HFF-Myc (cell line): Measurements from ENCODE around the gene ZIC4.

ENCODE experiments used
- DNase-seq: peaks from one replicate; pipeline ENCODE4 v3.0.0-alpha.2; 2011; ENCODE audit warnings: low read depth; ENCODE audit errors: extremely low read depth
- H3K4me3 ChIP-seq: replicated peaks from 2 replicates; pipeline ENCODE4 v1.5.1; 2011; ENCODE audit warnings: low read depth, mild to moderate bottlenecking, control low read depth, low read length
- TF ChIP-seq, protein P1 (sequence below): IDR thresholded peaks from 2 replicates; pipeline ENCODE4 v1.5.1; 2012; ENCODE audit warnings: mild to moderate bottlenecking, low read depth, low read length, control low read depth; ENCODE audit errors: missing control alignments

Gene ZIC4

DNA sequence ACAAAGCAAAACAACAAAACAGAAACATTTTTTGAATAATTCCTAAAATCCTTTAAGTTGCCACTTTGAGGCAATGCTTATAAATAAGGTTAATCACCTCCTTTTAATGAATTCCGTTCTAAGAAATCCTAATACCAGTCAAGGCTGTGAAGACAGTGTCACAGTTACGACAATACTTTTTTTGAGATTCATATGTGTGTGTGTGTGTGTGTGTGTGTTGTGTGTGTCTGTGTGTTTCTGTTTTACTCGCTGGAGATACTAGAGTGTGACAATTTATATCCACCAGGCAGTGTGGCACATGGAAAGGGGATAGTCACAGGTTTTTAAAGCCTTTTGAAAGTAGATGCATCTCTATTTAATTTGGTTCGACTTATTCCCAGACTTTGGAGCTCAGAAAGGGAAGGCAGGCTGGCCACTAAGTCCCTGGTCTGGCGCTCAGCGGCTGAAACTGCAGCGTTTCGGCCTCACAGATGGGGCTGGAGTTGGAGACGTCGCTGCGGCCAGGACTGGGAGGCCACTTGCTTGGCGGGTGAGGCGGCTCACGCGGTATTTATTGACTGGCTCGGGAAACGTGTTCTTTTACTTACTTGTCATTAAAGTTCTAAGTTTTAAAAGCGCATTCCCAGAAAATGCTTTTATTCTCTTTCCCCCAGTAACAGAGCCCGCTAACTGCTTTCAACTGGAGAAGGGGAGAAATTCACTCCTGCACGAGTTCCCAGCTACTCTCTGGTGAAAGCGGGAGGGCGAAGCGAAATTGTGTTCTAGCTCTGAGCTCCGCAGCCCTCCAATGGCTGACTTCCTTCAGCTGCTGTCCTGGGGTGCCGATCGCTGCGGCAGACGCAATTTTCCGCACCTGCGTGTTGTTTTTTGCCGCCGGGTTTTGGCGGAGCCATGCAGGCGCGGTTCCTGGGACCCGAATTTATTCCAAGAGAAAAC is 16.5 kb upstream of the ZIC4 start:
- TF ChIP-seq, protein P1, sequence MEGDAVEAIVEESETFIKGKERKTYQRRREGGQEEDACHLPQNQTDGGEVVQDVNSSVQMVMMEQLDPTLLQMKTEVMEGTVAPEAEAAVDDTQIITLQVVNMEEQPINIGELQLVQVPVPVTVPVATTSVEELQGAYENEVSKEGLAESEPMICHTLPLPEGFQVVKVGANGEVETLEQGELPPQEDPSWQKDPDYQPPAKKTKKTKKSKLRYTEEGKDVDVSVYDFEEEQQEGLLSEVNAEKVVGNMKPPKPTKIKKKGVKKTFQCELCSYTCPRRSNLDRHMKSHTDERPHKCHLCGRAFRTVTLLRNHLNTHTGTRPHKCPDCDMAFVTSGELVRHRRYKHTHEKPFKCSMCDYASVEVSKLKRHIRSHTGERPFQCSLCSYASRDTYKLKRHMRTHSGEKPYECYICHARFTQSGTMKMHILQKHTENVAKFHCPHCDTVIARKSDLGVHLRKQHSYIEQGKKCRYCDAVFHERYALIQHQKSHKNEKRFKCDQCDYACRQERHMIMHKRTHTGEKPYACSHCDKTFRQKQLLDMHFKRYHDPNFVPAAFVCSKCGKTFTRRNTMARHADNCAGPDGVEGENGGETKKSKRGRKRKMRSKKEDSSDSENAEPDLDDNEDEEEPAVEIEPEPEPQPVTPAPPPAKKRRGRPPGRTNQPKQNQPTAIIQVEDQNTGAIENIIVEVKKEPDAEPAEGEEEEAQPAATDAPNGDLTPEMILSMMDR = no peak
- no peak for DNase-seq
- no peak overlapping the region for H3K4me3 ChIP-seq

DNA sequence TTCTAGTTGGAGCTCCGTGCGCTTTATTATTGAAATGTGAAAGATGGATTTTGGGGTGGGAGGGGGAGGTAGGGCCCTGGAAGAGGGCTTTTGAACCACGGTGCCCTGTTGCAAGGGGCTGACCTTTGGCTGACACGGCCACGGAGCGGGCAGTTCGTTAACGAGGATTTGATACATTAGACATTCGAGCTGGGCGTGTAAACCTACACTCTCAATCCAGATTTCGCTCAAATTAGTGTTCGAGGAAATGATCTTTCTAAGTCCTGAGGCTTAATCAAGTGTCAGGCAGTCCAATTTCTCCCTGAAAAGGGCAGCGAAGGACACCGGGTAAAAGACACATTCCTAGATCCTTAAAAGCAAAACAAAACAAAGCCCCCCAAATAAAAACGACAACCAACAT is 15.9 kb upstream of the ZIC4 start:
- no peak for DNase-seq
- TF ChIP-seq, protein P1 = no peak
- no peak overlapping the region for H3K4me3 ChIP-seq

DNA sequence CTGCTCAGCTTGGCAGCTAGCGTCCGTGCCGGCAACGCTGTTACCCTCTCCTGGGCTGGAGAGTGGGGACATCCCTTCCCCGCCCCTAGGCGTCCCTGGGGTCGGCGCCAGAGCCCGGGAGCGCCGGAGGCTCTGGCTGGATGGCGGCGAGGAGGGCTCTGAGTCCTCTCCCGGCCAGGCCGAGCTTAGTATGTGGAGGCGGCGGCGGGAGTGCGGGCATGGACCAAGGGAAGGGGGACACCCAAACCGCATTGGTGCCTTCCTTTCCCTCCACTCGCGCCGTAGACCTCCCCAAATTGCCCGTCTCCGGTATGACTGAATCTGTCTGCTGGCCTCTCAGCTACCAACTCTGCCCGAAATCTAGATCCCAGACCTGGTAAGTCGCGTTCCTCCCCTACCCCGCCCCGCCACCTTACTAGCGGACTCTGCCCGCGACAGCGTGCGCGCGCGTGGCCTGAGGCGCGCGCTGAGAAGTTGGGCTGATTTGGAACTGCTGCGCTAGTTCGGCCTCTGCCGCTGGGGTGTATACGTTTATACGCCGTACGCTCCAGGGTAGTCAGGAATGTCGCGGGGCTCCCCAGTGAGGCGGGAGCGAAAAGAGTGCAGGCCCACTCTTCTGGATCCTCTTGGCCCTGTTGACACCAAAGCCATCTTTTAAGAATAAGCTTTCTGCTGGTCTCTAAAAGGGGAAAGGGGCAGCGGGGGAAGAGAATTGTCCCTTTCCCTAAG is 15.0 kb upstream of the ZIC4 start:
- TF ChIP-seq, protein P1 = no peak
- no peak overlapping the region for H3K4me3 ChIP-seq
- no peak for DNase-seq

DNA sequence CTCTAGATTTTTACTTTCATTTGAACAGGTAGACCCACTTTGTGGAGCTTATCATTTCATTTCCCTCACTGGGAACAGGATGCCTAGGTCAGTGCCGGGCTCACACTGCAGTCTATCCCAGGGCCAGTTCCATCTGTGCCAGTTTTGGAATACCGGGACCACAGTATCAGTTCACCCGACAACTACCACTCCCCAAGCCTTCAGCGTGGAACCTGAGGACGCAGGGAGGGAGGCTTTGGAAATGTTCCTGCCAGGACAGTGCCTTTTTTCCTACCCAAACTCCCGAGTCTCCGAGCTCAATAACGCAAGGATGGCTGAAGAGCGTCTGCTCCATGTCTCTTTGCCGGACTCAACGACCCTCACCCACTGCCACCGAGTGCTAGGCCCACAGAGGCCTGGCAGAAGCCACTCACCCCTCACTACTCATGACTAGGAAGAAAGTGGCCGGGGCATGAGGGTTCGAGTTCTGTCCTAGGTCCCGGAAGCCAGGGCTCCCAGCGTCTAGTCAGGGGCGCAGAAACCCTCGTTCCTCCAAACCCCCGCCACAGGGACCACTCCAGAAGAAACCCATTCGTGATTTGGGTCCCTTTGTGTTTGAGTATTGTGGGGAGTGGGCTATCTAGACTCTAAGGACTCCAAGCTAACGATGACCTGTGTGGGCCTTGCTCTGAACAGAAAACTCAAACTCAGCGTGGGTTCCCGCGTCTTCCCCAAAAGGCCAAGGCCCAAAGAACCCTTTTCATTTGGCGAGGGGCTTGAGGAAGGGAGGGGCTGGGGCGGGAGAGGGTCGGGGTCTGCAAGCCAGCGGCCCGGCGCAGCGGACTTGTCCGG is 14.2 kb upstream of the ZIC4 start:
- no peak for DNase-seq
- TF ChIP-seq, protein P1 = no peak
- H3K4me3 ChIP-seq = no peak overlapping the region

DNA sequence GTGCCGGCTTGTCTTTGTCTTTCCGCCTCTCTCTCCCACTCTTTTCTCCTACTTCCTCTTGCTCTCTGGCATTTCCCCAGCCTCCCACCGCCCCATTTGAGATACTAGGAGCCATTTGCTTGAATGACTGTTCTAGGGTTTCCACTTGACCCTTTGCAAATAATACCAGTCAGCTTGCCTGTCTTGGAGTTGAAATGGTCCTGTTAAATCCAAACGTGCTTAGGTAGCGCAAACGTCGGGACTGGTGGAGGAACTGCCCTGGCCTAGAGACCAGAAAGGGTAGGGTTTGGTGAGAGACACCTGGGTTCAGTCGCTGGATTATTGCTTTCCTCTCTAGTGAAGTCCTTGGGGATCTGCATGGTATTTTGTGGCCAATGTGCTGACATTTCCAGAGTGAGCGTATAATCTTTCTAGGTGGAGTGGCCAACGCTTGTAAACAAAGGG is 13.5 kb upstream of the ZIC4 start:
- TF ChIP-seq, protein P1 = no peak
- no peak for DNase-seq
- no peak overlapping the region for H3K4me3 ChIP-seq
